ENCODE results near the gene ZNF467. TPM values are rescaled to one million over a fixed set of nuclear protein-coding genes. Genes with fewer than 3 reads are reported as not detected.
A peak's percentile ranks its signal among the peaks of the same experiment; 100 is the strongest.

Gene ZNF467
- total RNA-seq, 1 experiment from 2014 or later, result 11.3 TPM

GRCh38 chr7:149797771-149798170 is 24.4 kb upstream of the ZNF467 start:
- no TSS peak for BruUV-seq (replicated peaks)
- no peak overlapping the region for H3K9ac ChIP-seq (ENCODE audit: low read length)
- RAD21 ChIA-PET (ENCODE audit: low non-redundant PET in 1 of 2, low total read pairs in 2 of 2, uncharacterized antibody in 2 of 2, unreplicated experiment in 2 of 2), result no interaction called here
- no peak for DNase-seq (ENCODE audit: low read depth, low spot score)
- intact Hi-C loops (cut with micrococcal nuclease), result no loop called here
- no peak for ATAC-seq
- POLR2A ChIA-PET, result no interaction called here
- no peaks in the 10 kb centered on the region for H3K9me2 ChIP-seq (ENCODE audit: insufficient read depth)
- H4K20me1 ChIP-seq (ENCODE audit: insufficient read depth), result no peaks in the 10 kb centered on the region
- CTCF ChIA-PET, result interaction anchor here (1.0 kb wide), 1 partner anchor 9 kb away, joined by 4 read pairs; no protein-coding TSS in a partner anchor
- H3K4me2 ChIP-seq (ENCODE audit: low read length), result no peak overlapping the region
- H3K4me3 ChIP-seq (replicated peaks in 1 of 2; ENCODE audit: low read depth in 1 of 2, low read length in 2 of 2), result no peak overlapping the region
- no peaks in the 10 kb centered on the region for H3K9me3 ChIP-seq (ENCODE audit: control insufficient read depth in 1 of 2, insufficient read depth in 1 of 2, low read depth in 1 of 2, low read length in 2 of 2)
- H3K36me3 ChIP-seq (ENCODE audit: control insufficient read depth in 1 of 2, insufficient read depth in 2 of 2, low read length in 2 of 2), result no peaks in the 10 kb centered on the region
- H3K79me2 ChIP-seq (ENCODE audit: insufficient read depth, low read length), result no peaks in the 10 kb centered on the region
- TF ChIP-seq ZNF274 (IDR thresholded peaks at IDR 0.05; ENCODE audit: low read depth, low read length), result no peak
- TF ChIP-seq CEBPB (IDR thresholded peaks at IDR 0.05; ENCODE audit: low read depth), result no peak
- TF ChIP-seq YY1 (IDR thresholded peaks at IDR 0.05; ENCODE audit: extremely low read depth, insufficient replicate concordance, low read depth, low read length), result no peak
- TF ChIP-seq EZH2phosphoT487 (IDR thresholded peaks at IDR 0.05; ENCODE audit: borderline replicate concordance), result no peak
- no peaks in the 10 kb centered on the region for H3K27me3 ChIP-seq (ENCODE audit: insufficient read depth, low read length)
- H2AFZ ChIP-seq (ENCODE audit: low read depth, low read length, poor library complexity, severe bottlenecking), result no peak overlapping the region
- no peaks in the 10 kb centered on the region for H3K4me1 ChIP-seq (ENCODE audit: control insufficient read depth in 1 of 2, insufficient read depth in 2 of 2, low read length in 2 of 2)
- H3K27ac ChIP-seq (ENCODE audit: low read depth, low read length), result no peak overlapping the region

GRCh38 chr7:149796287-149796860 is 23.0 kb upstream of the ZNF467 start:
- no peaks in the 10 kb centered on the region for H3K79me2 ChIP-seq (ENCODE audit: insufficient read depth, low read length)
- H3K27ac ChIP-seq (ENCODE audit: low read depth, low read length), result no peak overlapping the region
- intact Hi-C loops (cut with micrococcal nuclease), result no loop called here
- H3K36me3 ChIP-seq (ENCODE audit: control insufficient read depth in 1 of 2, insufficient read depth in 2 of 2, low read length in 2 of 2), result no peaks in the 10 kb centered on the region
- H3K9me2 ChIP-seq (ENCODE audit: insufficient read depth), result no peaks in the 10 kb centered on the region
- no peak overlapping the region for H2AFZ ChIP-seq (ENCODE audit: low read depth, low read length, poor library complexity, severe bottlenecking)
- DNase-seq (ENCODE audit: low read depth, low spot score), result no peak
- CTCF ChIA-PET, result interaction anchor here (1.0 kb wide), 1 partner anchor 11 kb away, joined by 4 read pairs; no protein-coding TSS in a partner anchor
- no peak overlapping the region for H3K4me3 ChIP-seq (replicated peaks in 1 of 2; ENCODE audit: low read depth in 1 of 2, low read length in 2 of 2)
- H3K27me3 ChIP-seq (ENCODE audit: insufficient read depth, low read length), result no peaks in the 10 kb centered on the region
- no peaks in the 10 kb centered on the region for H4K20me1 ChIP-seq (ENCODE audit: insufficient read depth)
- ATAC-seq, result 0 out of 2 replicates have a peak, but pooled peaks have one; percentile 12
- BruUV-seq (replicated peaks), result no TSS peak
- TF ChIP-seq CTCF (IDR thresholded peaks at IDR 0.05 in 2 of 3, conservative IDR thresholded peaks at IDR 0.05 in 1 of 3; ENCODE audit: borderline replicate concordance in 1 of 3, insufficient read depth in 1 of 3, low read depth in 2 of 3, low read length in 2 of 3) (peak in 1 of 3 experiments; percentile 12; a peak in 1 of 6 replicates), SIN3A (IDR thresholded peaks at IDR 0.05; ENCODE audit: low read depth) (no peak), TCF7L2 (IDR thresholded peaks at IDR 0.05; ENCODE audit: borderline replicate concordance, extremely low read depth, insufficient read depth, insufficient read length) (no peak), SP1 (IDR thresholded peaks at IDR 0.05; ENCODE audit: low read depth) (no peak), EGR1 (IDR thresholded peaks at IDR 0.05; ENCODE audit: low read depth) (no peak), SRF (IDR thresholded peaks at IDR 0.05; ENCODE audit: low read depth) (no peak), FOSL1 (IDR thresholded peaks at IDR 0.05; ENCODE audit: low read depth) (no peak)
- POLR2A ChIA-PET, result no interaction called here
- H3K9me3 ChIP-seq (ENCODE audit: control insufficient read depth in 1 of 2, insufficient read depth in 1 of 2, low read depth in 1 of 2, low read length in 2 of 2), result no peaks in the 10 kb centered on the region
- H3K4me1 ChIP-seq (ENCODE audit: control insufficient read depth in 1 of 2, insufficient read depth in 2 of 2, low read length in 2 of 2), result no peaks in the 10 kb centered on the region
- H3K9ac ChIP-seq (ENCODE audit: low read length), result no peak overlapping the region
- RAD21 ChIA-PET (ENCODE audit: low non-redundant PET in 1 of 2, low total read pairs in 2 of 2, uncharacterized antibody in 2 of 2, unreplicated experiment in 2 of 2), result no interaction called here
- H3K4me2 ChIP-seq (ENCODE audit: low read length), result no peak overlapping the region

Data from HCT116 (cell line).